Neuronal stem cell (in vitro differentiated cells): ENCODE data around the gene FAM240A.

ENCODE experiments used
- DNase-seq: peaks from one replicate; pipeline ENCODE4 v3.0.0-alpha.2; 2013; ENCODE audit warnings: low spot score
- H2AFZ ChIP-seq: one replicate; pipeline ENCODE4 v1.6.1; 2013; ENCODE audit warnings: mild to moderate bottlenecking, low read length, inconsistent platforms
- H2AK5ac ChIP-seq: 2 replicates; pipeline ENCODE4 v1.6.1; 2013; ENCODE audit warnings: low read depth, mild to moderate bottlenecking, inconsistent platforms, low read length, moderate library complexity, mixed read lengths
- H2BK120ac ChIP-seq: 2 replicates; pipeline ENCODE4 v1.6.1; 2013; ENCODE audit warnings: low read depth, mild to moderate bottlenecking, inconsistent platforms, low read length, moderate library complexity, mixed read lengths
- H2BK12ac ChIP-seq: one replicate; pipeline ENCODE4 v1.6.1; 2013; ENCODE audit warnings: low read length, inconsistent platforms
- H2BK15ac ChIP-seq: 2 replicates; pipeline ENCODE4 v1.6.1; 2013; ENCODE audit warnings: mild to moderate bottlenecking, low read length, inconsistent platforms, mixed read lengths
- H2BK5ac ChIP-seq: one replicate; pipeline ENCODE4 v1.6.1; 2013; ENCODE audit warnings: inconsistent platforms, mild to moderate bottlenecking, low read length, moderate library complexity
- H3K14ac ChIP-seq: one replicate; pipeline ENCODE4 v1.6.1; 2013; ENCODE audit warnings: low read length, inconsistent platforms
- H3K18ac ChIP-seq: 2 replicates; pipeline ENCODE4 v1.6.1; 2013; ENCODE audit warnings: low read length, inconsistent platforms
- H3K23ac ChIP-seq: 2 replicates; pipeline ENCODE4 v1.6.1; 2013; ENCODE audit warnings: low read depth, mild to moderate bottlenecking, mixed read lengths, low read length, inconsistent platforms; ENCODE audit not compliant: poor library complexity
- H3K27ac ChIP-seq: replicated peaks from 3 replicates; pipeline ENCODE4 v1.5.1; 2013; ENCODE audit warnings: low read length, inconsistent platforms
- H3K27me3 ChIP-seq, 3 experiments: 2 replicates each; pipeline ENCODE4 v1.6.1; 2013; ENCODE audit warnings: low read length in 3 of 3, mild to moderate bottlenecking in 2 of 3, inconsistent platforms in 1 of 3, low read depth in 1 of 3, mixed read lengths in 1 of 3, moderate library complexity in 1 of 3; ENCODE audit not compliant: control insufficient read depth in 3 of 3, insufficient read depth in 3 of 3
- H3K36me3 ChIP-seq, 2 donors: replicated peaks in 1 of 2; 2 replicates each; pipeline ENCODE4 v1.6.1; 2013; ENCODE audit warnings: low read length in 2 of 2; ENCODE audit not compliant: control insufficient read depth in 2 of 2, insufficient read depth in 2 of 2
- H3K4ac ChIP-seq: 2 replicates; pipeline ENCODE4 v1.6.1; 2013; ENCODE audit warnings: inconsistent platforms, mild to moderate bottlenecking, low read length, moderate library complexity
- H3K4me1 ChIP-seq, 2 donors: 1 replicate in 1 of 2; 2 replicates in 1 of 2; pipeline ENCODE4 v1.6.1; 2013; ENCODE audit warnings: low read length in 2 of 2, low read depth in 1 of 2; ENCODE audit not compliant: control insufficient read depth in 2 of 2, insufficient read depth in 1 of 2
- H3K4me2 ChIP-seq: one replicate; pipeline ENCODE4 v1.6.1; 2013; ENCODE audit warnings: mild to moderate bottlenecking, low read length, inconsistent platforms; ENCODE audit not compliant: insufficient read depth, poor library complexity, severe bottlenecking
- H3K4me3 ChIP-seq, 2 donors: 2 replicates each; pipeline ENCODE4 v1.5.1; 2013; ENCODE audit warnings: low read length in 2 of 2, mild to moderate bottlenecking in 2 of 2, inconsistent platforms in 1 of 2, moderate library complexity in 1 of 2
- H3K79me1 ChIP-seq: one replicate; pipeline ENCODE4 v1.6.1; 2013; ENCODE audit warnings: low read depth, mild to moderate bottlenecking, inconsistent platforms, low read length, moderate library complexity
- H3K9ac ChIP-seq: one replicate; pipeline ENCODE4 v1.6.1; 2013; ENCODE audit warnings: mild to moderate bottlenecking, low read depth, low read length, inconsistent platforms; ENCODE audit not compliant: poor library complexity
- H3K9me3 ChIP-seq, 2 donors: replicated peaks in 1 of 2; 2 replicates each; pipeline versions ENCODE3 to v1.6.1; 2013; ENCODE audit warnings: low read length in 2 of 2, mild to moderate bottlenecking in 2 of 2, inconsistent platforms in 1 of 2, low read depth in 1 of 2, mixed read lengths in 1 of 2, moderate library complexity in 1 of 2; ENCODE audit not compliant: control insufficient read depth in 2 of 2, insufficient read depth in 1 of 2
- H4K8ac ChIP-seq: one replicate; pipeline ENCODE4 v1.6.1; 2013; ENCODE audit warnings: low read depth, mild to moderate bottlenecking, inconsistent platforms, low read length, moderate library complexity
- H4K91ac ChIP-seq: one replicate; pipeline ENCODE4 v1.6.1; 2013; ENCODE audit warnings: low read length, low read depth, mild to moderate bottlenecking, inconsistent platforms; ENCODE audit not compliant: poor library complexity
- WGBS, 2 donors: extraction: QIAGEN DNeasy Blood & Tissue Kit; methylation state at CpG; one replicate each; pipeline ENCODE4 v1.1.7; 2013; ENCODE audit warnings: missing lambda C conversion rate in 2 of 2, mixed read lengths in 1 of 2; ENCODE audit not compliant: insufficient read length in 2 of 2, insufficient replicate concordance in 1 of 2; ENCODE audit errors: extremely low coverage in 2 of 2; 5-methylcytosine and 5-hydroxymethylcytosine counted together

The FAM240A gene

GRCh38 chr3:46566040-46566641, 46.2 kb upstream of the FAM240A start, which contains the start of gene LRRC2:
Gene LRRC2, minus strand, starts transcription at chr3:46566302. Its CDS starts 14,711 bp downstream, at chr3:46551591.
- WGBS, 2 donors: no CpG with 5 or more reads among the region's 39 CpGs
- no peaks in the 10 kb centered on the region for H3K79me1 ChIP-seq
- H3K9me3 ChIP-seq: peaks cover 0 to 2% of the 10 kb centered on the region in 2 donors
- H3K14ac ChIP-seq: no peak within 1 kb of the TSS
- peak within 1 kb of the TSS; percentile 82 for H3K23ac ChIP-seq
- no peak within 1 kb of the TSS for H2BK12ac ChIP-seq
- no peak for DNase-seq
- H4K8ac ChIP-seq: no peak within 1 kb of the TSS
- H3K36me3 ChIP-seq: no peaks in the 10 kb centered on the region
- H2BK15ac ChIP-seq: no peak within 1 kb of the TSS
- no peak within 1 kb of the TSS for H2AK5ac ChIP-seq
- peak within 1 kb of the TSS; percentile 24 for H3K9ac ChIP-seq
- H3K4me1 ChIP-seq: peaks cover 0 to 4% of the 10 kb centered on the region in 2 donors
- no peak within 1 kb of the TSS for H3K27ac ChIP-seq
- peak within 1 kb of the TSS in 1 of 2 donors; percentile 78 for H3K4me3 ChIP-seq
- peak within 1 kb of the TSS; percentile 60 for H3K4me2 ChIP-seq
- H4K91ac ChIP-seq: no peak within 1 kb of the TSS
- peak within 1 kb of the TSS; percentile 75 for H2AFZ ChIP-seq
- no peak within 1 kb of the TSS for H2BK5ac ChIP-seq
- peak within 1 kb of the TSS; percentile 12 for H3K18ac ChIP-seq
- H3K4ac ChIP-seq: no peak within 1 kb of the TSS
- H2BK120ac ChIP-seq: no peak within 1 kb of the TSS
- peaks cover 2 to 36% (median 3%) of the 10 kb centered on the region in 3 experiments for H3K27me3 ChIP-seq

DNA sequence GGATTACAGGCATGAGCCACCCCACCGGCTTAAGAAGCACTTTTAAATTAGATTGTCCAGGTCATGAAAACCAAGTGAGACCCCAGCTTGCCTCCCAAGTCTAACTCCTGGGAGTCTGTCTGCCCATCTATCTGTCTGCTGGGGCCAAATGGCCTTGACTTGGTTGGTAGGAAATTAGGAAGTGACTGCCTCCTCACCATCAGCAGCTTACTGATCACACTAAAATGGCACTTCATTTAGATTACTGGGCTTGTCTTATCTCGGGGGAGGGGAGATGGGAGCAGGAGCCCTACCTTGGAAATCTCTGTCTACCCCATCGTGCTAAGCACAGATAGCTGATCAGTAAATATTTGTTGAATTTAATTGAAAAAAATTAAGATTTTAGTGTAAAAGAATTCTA, 40.6 kb upstream of the FAM240A start:
- H3K27ac ChIP-seq: no peak overlapping the region
- peaks cover 0 to 12% of the 10 kb centered on the region in 2 donors for H3K4me1 ChIP-seq
- H2BK5ac ChIP-seq: no peak overlapping the region
- no peak overlapping the region for H2AFZ ChIP-seq
- H2BK120ac ChIP-seq: no peak overlapping the region
- no peak overlapping the region for H2BK15ac ChIP-seq
- H4K91ac ChIP-seq: no peak overlapping the region
- no peak overlapping the region for H3K4ac ChIP-seq
- no peak overlapping the region for H3K18ac ChIP-seq
- H3K4me2 ChIP-seq: no peak overlapping the region
- H3K14ac ChIP-seq: no peak overlapping the region
- no peak overlapping the region for H4K8ac ChIP-seq
- no peaks in the 10 kb centered on the region for H3K9me3 ChIP-seq
- no peaks in the 10 kb centered on the region for H3K36me3 ChIP-seq
- no peaks in the 10 kb centered on the region for H3K79me1 ChIP-seq
- no peak overlapping the region for H3K9ac ChIP-seq
- H3K23ac ChIP-seq: no peak overlapping the region
- H2AK5ac ChIP-seq: no peak overlapping the region
- no peak for DNase-seq
- no peak overlapping the region for H2BK12ac ChIP-seq
- WGBS, 2 donors: no CpG with 5 or more reads among the region's 3 CpGs
- H3K4me3 ChIP-seq: no peak overlapping the region
- H3K27me3 ChIP-seq: peaks cover 1 to 35% (median 14%) of the 10 kb centered on the region in 3 experiments

DNA sequence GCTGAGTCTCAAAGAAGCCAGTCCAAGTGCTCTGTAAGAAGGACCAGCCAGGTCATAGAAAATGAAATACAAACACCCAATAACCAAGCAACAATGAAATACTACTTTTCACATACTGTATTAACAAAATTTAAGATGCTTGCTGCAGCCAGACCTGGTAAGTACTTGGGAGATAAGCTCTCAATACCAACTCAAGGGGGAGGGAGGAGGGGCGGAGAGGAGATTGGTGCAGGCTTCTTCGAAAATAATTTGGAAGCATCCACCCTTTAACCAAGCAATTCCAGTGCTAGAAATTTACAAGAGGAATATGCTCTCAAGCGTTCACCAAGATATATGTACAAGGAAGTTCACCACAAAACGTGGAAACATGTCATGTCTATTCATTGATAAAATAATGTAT, 38.6 kb upstream of the FAM240A start:
- Histone ChIP-seq H4K8ac (no peak overlapping the region), H3K9me3 (no peaks in the 10 kb centered on the region), H4K91ac (no peak overlapping the region), H3K27ac (no peak overlapping the region), H3K4ac (no peak overlapping the region), H2AK5ac (no peak overlapping the region), H2BK120ac (no peak overlapping the region), H3K9ac (no peak overlapping the region), H3K27me3 (peaks cover 6 to 43% (median 30%) of the 10 kb centered on the region in 3 experiments), H3K79me1 (no peaks in the 10 kb centered on the region), H2BK15ac (no peak overlapping the region), H2BK5ac (no peak overlapping the region), H3K18ac (no peak overlapping the region), H2AFZ (no peak overlapping the region), H2BK12ac (no peak overlapping the region), H3K4me3 (no peak overlapping the region), H3K4me1 (peaks cover 0 to 12% of the 10 kb centered on the region in 2 donors), H3K23ac (no peak overlapping the region), H3K14ac (no peak overlapping the region), H3K36me3 (no peaks in the 10 kb centered on the region), H3K4me2 (no peak overlapping the region)
- no CpG with 5 or more reads among the region's 4 CpGs for WGBS, 2 donors
- no peak for DNase-seq

GRCh38 chr3:46574243-46574646, 38.1 kb upstream of the FAM240A start:
- H3K4me3 ChIP-seq: no peak overlapping the region
- H2AFZ ChIP-seq: no peak overlapping the region
- no peak overlapping the region for H2AK5ac ChIP-seq
- H3K27me3 ChIP-seq: peaks cover 6 to 48% (median 35%) of the 10 kb centered on the region in 3 experiments
- no peak overlapping the region for H4K8ac ChIP-seq
- H3K4me2 ChIP-seq: no peak overlapping the region
- H3K4ac ChIP-seq: no peak overlapping the region
- no peak overlapping the region for H4K91ac ChIP-seq
- H3K23ac ChIP-seq: no peak overlapping the region
- no peak overlapping the region for H2BK120ac ChIP-seq
- H3K18ac ChIP-seq: no peak overlapping the region
- no peak overlapping the region for H3K14ac ChIP-seq
- no peaks in the 10 kb centered on the region for H3K36me3 ChIP-seq
- no CpG with 5 or more reads among the region's 2 CpGs for WGBS, 2 donors
- H3K9ac ChIP-seq: no peak overlapping the region
- H3K4me1 ChIP-seq: peaks cover 0 to 12% of the 10 kb centered on the region in 2 donors
- H2BK15ac ChIP-seq: no peak overlapping the region
- no peak overlapping the region for H2BK12ac ChIP-seq
- H3K79me1 ChIP-seq: no peaks in the 10 kb centered on the region
- H2BK5ac ChIP-seq: no peak overlapping the region
- no peak overlapping the region for H3K27ac ChIP-seq
- no peaks in the 10 kb centered on the region for H3K9me3 ChIP-seq
- DNase-seq: no peak
